ENCODE measurements around the gene NID2.

The NID2 gene

GRCh38 chr14:52008136-52008535 is 60.7 kb downstream of the NID2 start:
- H3K36me3 ChIP-seq (ENCODE audit: control insufficient read depth, low read length): peaks cover 86% of the 10 kb centered on the region
- 0 out of 2 replicates have a peak, but pooled peaks cover 12% of the 10 kb centered on the region for H3F3A ChIP-seq (ENCODE audit: control insufficient read depth, insufficient read depth)
- H3K9me3 ChIP-seq (ENCODE audit: control insufficient read depth, insufficient read depth, low read length): no peaks in the 10 kb centered on the region
- H3K9me2 ChIP-seq (replicated peaks; ENCODE audit: control insufficient read depth, low read length): no peaks in the 10 kb centered on the region
- H3K4me2 ChIP-seq (ENCODE audit: low read length): no peak overlapping the region
- no peaks in the 10 kb centered on the region for H3K79me2 ChIP-seq (ENCODE audit: control insufficient read depth, low read length)
- H3K4me1 ChIP-seq (ENCODE audit: control insufficient read depth, low read length): no peaks in the 10 kb centered on the region
- no peak overlapping the region for H3K27ac ChIP-seq (ENCODE audit: low read depth, low read length)
- no peak for TF ChIP-seq CTCF (IDR thresholded peaks at IDR 0.05; ENCODE audit: low read depth, low read length, poor library complexity, severe bottlenecking)
- TF ChIP-seq EZH2phosphoT487 (IDR thresholded peaks at IDR 0.05; ENCODE audit: borderline replicate concordance, low read length): no peak
- H3K4me3 ChIP-seq (ENCODE audit: low read length): no peak overlapping the region
- H3K27me3 ChIP-seq (ENCODE audit: control insufficient read depth, low read length): no peaks in the 10 kb centered on the region
- H4K20me1 ChIP-seq (ENCODE audit: control insufficient read depth, insufficient read depth, low read depth, low read length): no peaks in the 10 kb centered on the region

- H3K4me2 ChIP-seq (ENCODE audit: low read length): no peak overlapping the region
- 0 out of 2 replicates have a peak, but pooled peaks cover 12% of the 10 kb centered on the region for H3F3A ChIP-seq (ENCODE audit: control insufficient read depth, insufficient read depth)
- no peaks in the 10 kb centered on the region for H3K79me2 ChIP-seq (ENCODE audit: control insufficient read depth, low read length)
- no peaks in the 10 kb centered on the region for H3K27me3 ChIP-seq (ENCODE audit: control insufficient read depth, low read length)
- no peak overlapping the region for H3K4me3 ChIP-seq (ENCODE audit: low read length)
- no peaks in the 10 kb centered on the region for H3K4me1 ChIP-seq (ENCODE audit: control insufficient read depth, low read length)
- no peak overlapping the region for H3K27ac ChIP-seq (ENCODE audit: low read depth, low read length)
- no peaks in the 10 kb centered on the region for H3K9me2 ChIP-seq (replicated peaks; ENCODE audit: control insufficient read depth, low read length)
- TF ChIP-seq CTCF (IDR thresholded peaks at IDR 0.05; ENCODE audit: low read depth, low read length, poor library complexity, severe bottlenecking) (no peak), EZH2phosphoT487 (IDR thresholded peaks at IDR 0.05; ENCODE audit: borderline replicate concordance, low read length) (no peak)
- H3K36me3 ChIP-seq (ENCODE audit: control insufficient read depth, low read length): peaks cover 91% of the 10 kb centered on the region
- H3K9me3 ChIP-seq (ENCODE audit: control insufficient read depth, insufficient read depth, low read length): no peaks in the 10 kb centered on the region
- no peaks in the 10 kb centered on the region for H4K20me1 ChIP-seq (ENCODE audit: control insufficient read depth, insufficient read depth, low read depth, low read length)
These were observed 61.2 kb downstream of the NID2 start for GRCh38 chr14:52007637-52008036.

GRCh38 chr14:52007211-52007610 is 61.6 kb downstream of the NID2 start:
- H3F3A ChIP-seq (ENCODE audit: control insufficient read depth, insufficient read depth): 0 out of 2 replicates have a peak, but pooled peaks cover 9% of the 10 kb centered on the region
- TF ChIP-seq EZH2phosphoT487 (IDR thresholded peaks at IDR 0.05; ENCODE audit: borderline replicate concordance, low read length): no peak
- no peak for TF ChIP-seq CTCF (IDR thresholded peaks at IDR 0.05; ENCODE audit: low read depth, low read length, poor library complexity, severe bottlenecking)
- H3K9me2 ChIP-seq (replicated peaks; ENCODE audit: control insufficient read depth, low read length): no peaks in the 10 kb centered on the region
- no peaks in the 10 kb centered on the region for H3K9me3 ChIP-seq (ENCODE audit: control insufficient read depth, insufficient read depth, low read length)
- no peaks in the 10 kb centered on the region for H3K27me3 ChIP-seq (ENCODE audit: control insufficient read depth, low read length)
- H3K79me2 ChIP-seq (ENCODE audit: control insufficient read depth, low read length): no peaks in the 10 kb centered on the region
- H3K27ac ChIP-seq (ENCODE audit: low read depth, low read length): no peak overlapping the region
- H4K20me1 ChIP-seq (ENCODE audit: control insufficient read depth, insufficient read depth, low read depth, low read length): no peaks in the 10 kb centered on the region
- peaks cover 95% of the 10 kb centered on the region for H3K36me3 ChIP-seq (ENCODE audit: control insufficient read depth, low read length)
- H3K4me1 ChIP-seq (ENCODE audit: control insufficient read depth, low read length): no peaks in the 10 kb centered on the region
- H3K4me3 ChIP-seq (ENCODE audit: low read length): no peak overlapping the region
- H3K4me2 ChIP-seq (ENCODE audit: low read length): no peak overlapping the region

Data from DOHH2 (cell line).